Activated CD8-positive, alpha-beta memory T cell treated with anti-CD3 and anti-CD28 coated beads for 24 hours (primary cell): ENCODE data around the gene WFS1.

Experiments used
- DNase-seq: peaks from one replicate; pipeline ENCODE4 v3.0.0-alpha.2; 2020

Gene WFS1

DNA sequence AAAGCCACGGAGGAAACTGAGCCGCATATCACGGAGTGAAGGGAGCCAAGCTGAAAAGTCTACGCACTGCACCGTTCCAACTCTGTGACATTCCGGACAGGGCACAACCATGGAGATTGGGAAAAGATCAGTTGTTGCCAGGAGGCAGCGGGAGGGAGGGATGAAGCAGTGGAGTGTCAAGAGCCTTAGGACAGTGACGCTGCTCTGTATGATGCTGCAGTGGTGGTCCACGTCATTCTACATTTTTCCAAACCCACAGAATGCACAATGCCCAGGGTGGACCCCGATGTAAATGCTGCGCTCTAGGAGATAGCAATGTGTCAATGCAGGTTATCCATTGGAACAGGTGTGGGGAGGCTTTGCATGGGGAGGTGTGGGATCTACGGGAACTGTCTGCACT, 7.5 kb upstream of the WFS1 start:
- DNase-seq = no peak

DNA sequence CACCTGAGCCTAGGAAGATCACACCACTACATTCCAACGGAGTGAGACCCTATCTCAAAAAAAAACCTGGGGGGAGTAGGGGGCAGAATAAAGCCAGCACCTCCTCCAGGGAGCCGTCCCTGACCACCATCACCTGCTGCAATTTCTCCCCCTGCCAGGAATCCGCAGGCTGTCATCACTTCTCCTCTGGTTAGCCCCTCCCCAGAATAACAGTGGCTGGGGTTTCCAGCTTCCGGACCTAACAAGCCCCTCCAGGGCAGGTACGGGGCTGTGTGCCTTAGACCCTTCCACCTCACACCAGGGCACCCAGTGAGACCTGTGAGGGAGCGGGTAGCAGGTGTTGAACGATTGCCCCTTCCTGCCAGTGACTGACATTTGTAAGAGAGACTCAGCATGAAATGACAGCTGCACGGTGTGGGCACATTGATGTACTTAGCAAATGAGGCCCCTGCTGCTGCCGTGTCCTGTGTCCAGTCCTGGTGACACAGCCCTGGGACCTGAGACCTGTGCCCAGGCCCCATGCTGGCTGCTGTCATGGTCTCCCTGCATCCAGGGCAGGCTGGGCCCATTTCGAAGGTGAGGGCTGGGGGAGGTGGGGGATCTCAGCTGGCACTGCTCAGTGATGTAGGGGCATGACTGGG, 6.7 kb upstream of the WFS1 start:
- DNase-seq = no peak

DNA sequence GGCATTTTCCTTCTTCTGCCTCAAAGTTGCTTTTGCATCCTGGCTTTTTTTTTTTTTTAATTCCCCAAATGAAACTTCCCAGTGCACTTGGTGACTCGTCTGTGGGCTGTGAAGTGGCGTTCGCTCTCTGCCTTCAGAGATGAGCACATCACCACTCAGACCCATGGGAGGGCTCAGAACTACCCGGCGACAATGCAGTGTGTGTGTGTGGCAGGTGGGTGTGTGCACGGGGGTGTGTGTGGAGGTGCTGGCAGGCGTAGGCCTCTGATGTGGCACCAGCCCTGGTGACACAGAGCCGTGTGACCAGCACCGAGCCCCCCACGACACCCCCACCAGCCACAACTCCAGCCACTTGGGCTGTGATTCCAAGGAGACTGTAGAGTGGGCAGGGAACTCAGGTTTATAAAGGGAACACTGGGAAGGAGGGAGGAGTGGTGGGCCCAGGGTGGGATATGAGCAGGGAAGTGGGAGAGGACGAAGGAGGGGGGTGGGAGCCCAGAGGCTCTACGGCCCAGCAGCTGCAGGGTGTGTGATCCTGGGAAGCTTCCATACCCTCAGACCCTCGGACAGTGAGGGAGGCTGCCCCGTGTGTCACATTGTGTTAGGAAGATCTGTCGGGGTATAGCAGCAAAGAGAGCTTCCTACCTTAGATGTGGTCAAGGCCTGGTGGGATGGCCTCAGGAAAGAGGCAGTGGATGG, 6.0 kb upstream of the WFS1 start:
- DNase-seq = no peak

DNA sequence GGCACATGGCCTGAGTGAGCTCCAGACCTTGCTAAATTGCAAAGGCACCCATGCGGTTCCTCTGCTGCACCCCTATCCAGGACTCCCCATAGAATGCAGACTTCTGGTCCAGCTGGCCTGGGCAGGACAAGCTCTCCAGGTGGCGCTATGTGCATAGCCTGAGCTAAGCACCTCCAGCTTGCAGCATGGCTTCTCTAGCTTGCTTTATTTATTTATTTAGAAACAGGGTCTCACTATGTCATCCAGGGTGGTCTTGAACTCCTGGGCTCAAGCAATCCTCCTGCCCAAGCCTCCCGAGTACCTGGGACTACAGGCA, 5.5 kb upstream of the WFS1 start:
- no peak for DNase-seq

DNA sequence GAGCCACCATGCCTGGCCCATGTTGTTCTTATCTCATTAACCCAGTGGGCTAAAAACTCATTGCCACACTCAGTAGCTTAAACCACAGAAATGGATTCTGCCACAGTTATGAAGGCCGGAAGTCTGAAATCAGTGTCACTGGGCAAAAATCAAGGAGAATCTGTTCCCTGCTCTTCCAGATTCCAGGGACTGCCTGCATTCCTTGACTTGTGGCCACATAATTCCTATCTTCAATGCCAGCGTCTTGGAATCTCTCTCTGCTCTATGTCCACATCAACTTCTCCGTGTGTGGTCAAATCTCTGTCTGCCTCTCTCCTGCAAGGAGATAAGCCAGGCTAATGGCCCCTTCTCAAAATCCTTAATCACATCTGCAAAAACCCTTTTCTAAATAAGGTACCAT, 4.1 kb upstream of the WFS1 start:
- no peak for DNase-seq

DNA sequence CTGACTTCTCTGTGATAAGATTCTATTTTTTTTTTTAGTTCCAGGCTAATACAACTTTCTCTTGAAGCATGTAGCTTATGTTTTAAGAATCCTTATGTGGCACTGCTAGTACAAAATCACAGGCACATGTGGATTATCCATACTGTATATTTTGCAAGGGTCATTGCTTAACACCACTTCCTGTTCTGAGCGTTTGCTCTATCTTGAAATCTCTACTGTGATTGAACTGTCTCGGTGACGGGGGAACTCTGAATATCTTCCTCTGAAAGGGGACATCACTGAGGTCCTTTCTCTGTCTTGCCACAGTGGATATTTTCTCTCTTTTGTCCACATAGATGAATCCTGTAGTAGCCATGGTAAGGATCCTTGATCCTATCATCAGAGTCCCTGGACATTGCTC, 2.1 kb upstream of the WFS1 start:
- no peak for DNase-seq

DNA sequence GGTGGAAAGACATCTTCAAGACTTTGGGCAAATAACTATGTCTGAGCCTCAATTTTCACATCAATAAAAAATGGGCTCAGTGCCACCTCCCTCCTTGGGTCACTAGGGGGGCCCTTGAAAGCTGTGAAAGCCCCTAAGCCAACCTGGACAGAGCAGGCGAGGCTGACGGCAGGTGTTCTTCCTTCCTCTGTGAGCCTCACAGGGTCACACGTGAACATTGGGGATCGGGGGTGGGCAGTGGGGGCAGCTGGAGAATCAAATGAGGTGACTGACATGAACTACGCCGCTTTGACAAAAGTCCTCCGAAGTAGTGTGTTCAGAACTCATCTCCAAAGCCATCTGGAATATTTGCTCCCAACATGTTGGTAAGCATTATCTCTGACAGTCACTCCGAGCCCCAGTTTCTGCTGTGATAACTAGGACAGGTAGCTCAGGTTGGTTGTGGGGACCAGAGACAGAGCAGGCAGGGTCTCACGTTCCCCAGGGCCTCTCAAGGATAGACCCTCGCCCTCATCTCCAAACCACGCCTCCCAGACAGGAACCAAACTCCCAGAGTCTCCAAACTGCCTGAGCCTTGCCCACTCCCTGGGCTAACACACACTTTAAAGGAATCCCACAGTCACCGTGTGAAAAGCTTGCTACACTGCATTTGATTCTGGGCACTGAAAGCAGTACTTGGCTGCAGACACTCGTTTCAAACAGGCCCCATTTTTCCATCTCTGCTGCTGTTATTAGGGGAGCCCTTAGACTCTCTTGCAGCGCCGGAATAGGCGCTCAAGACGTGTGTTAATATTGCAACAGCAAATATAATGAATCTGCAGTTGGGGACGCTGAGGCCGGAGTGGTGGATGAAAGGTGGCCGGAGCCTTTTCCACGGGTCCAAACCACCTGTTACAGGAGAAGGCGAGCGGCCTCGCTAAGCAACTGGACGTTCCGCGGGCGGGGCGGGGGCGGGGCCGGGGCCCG, 717 bp upstream of the WFS1 start:
- DNase-seq = no peak

DNA sequence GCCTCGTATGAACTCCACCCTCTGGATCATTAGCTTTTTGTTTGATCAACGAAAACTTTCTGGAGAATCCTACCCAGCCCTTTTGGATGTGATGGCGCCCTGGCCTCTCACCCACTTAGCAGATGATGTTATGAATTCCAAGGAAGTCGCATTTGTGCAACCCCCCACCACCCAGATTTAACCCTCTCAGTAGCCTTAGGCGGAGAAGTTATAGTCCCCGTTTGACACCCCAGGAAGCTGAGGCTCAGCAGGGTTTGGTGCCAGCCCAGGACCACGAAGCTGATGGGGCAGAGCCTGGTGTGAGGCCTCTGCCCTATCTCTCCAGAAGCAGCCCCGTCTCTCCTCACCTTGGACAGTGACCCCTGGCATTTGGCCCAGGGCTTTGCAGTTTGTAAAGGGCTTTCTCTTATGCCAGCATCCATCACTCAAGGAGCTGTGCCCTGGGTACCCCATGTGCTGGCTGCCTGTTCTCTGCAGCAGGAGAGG, 1.0 kb downstream of the WFS1 start:
- DNase-seq = no peak

DNA sequence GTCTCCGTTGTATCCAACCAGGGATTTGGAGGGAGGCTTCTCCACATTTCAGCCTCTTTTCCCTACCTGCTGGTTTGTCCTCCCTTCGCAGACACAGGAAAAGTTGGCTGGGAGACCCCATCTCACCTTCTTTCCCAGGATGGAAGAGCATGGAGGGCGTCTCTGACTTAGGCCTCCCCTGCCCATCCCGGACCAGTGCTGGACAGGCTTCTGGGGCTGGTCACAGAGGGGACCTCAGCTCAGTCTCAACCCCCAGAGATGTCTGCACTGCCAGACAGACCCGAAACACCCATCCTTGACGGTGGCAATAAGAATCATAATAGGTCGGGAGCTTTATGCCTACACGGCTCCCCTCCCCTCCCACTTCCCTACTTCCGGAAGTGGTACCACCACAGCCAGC, 1.6 kb downstream of the WFS1 start:
- no peak for DNase-seq

DNA sequence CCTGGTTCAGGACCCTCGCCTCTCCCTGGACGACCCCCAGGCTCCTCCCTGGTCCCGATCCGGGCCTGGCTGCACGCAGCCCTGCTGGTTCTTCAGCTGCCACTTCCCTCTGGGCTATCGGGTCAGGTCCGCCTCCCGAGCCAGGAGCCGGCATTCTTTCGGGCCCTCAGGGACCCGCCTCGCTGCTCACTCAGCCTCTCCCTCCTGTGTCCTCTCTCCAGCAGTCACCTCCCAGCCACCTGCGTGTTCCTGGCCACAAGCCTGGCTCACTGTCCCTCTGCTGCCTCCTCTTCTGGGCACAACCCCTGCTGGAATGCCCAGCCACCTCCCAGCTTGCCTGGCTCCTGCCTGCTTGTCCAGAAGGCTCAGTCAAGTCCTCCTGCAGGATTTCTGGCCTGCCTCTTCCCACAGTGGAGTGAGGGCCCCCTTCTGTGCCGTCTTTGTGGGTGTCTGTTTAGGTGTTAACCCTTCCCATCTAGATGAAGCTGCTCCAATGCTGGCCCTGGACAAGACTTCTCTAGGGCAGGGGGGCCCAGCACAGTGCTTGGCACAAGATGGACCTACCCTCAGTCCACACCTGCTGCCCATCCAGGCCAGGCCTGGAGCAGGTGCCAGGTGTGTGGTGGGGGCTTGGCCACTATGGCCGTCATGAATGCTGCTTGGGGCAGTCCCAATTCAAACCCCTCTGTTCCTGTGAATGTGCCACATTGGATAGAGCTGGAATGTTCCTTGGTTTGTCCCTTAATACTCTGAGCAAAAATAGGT, 2.2 kb downstream of the WFS1 start:
- DNase-seq = no peak

DNA sequence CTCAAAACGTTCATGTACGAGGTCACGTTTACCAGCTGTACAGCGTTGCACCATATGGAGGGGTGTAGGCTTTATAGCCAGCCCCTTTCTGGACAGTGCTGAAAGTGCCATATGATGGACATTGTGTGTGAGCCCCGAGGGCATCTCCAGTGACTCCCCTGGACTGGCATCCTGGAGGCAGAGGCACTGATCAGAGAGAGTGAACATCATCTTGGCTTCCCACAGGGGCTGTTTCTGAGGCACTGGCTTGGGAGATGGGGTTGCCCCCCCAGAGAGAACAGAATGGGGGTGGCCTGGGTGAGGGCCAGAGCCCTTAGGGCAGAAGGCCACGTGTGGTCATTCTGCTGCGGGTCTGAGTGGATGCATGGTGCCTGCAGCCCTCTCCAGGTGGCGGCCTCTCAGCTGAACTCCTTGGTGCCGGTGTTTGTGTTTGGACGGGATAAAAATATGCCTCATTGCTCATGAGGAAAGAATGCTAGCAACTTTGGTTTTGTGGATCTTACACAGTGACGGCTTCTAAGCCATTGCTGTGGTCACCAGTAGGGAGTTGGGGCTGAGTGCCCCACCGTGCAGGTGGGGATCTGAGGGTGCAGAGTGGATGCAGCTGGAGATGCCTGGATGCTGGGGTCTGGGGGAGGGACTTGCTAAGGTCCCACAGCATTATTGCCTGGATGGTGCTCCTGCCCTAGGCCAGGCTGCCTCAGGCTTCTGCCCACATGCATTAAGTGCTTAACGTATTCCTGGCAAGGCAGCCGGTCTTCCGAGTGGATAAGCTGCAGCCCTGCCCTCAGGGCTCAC, 3.4 kb downstream of the WFS1 start:
- DNase-seq = no peak

DNA sequence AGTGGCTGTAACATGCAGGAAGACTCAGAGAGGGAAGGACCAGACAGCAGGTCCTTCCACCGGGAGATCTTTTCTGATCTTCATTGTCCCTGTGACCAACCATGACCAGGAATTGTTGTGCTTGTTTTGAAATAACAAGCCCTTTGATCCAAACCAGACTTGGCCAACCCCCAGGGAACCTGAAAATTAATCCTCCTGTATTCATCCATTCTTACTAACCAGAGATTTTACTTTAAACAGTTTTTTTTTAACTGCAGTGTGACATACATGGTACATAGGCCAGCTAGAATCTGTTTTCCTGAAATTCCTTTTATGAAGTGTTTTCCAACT, 4.0 kb downstream of the WFS1 start:
- no peak for DNase-seq

DNA sequence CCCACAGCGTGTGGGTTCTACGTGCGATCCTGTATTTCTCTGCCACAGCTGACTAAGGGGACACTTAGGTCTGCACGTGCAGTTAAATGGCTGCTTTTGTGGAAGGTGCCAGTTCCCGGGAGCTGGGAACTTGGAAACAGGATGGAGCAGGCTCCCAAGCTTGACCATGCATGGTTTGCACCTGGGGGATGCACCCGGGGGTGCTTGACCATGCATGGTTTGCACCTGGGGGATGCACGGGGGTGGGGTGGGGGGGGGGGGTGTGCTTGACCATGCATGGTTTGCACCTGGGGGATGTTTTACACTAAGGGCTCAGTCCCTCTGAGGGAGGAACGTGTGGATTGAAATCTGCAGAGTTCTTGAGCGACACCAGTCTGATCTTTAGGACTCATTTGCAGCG, 5.7 kb downstream of the WFS1 start:
- DNase-seq = no peak

DNA sequence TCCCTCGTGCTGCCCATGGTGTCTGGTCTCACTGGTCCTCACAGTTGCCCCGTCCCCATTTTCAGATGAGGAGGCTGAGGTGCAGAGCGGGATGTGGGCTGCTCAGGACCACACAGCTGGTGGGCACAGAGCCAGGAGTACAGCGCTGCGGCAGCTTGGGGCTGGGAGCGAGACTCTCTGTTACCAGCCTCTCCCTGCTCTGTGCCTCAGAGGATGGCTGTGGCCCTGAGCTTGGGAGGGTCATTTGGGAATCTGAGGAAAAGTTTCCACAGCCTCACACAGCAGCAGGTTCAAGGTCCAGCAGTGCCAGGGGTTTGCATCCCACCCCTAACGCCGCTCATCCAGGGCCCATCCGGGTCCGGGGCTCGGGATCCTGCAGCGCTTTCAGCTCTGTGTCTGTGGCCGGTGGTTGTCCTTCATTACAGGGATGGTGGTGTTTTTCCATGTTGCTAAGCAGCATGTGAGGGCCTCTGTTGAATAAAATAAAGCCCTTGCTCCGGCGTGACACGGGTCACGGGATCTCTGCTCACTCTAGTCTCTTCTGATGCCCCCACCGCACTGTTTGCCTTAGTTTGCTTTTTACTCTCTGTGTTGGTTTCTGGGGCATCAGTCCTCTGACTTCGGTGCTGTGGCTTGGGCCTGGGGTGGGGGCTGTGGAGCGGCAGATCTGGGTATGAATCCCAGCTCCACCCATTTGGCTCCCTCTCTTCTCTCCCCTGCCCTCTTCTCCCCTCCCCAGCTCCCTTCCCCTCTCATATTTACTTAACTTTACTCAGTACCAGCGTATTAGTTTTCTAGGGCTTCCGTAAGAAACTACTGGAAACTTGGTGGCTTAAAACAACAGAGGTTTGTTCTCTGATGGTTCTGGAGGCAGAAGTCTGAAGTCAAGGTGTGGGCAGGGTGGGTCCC, 6.5 kb downstream of the WFS1 start:
- DNase-seq = no peak

DNA sequence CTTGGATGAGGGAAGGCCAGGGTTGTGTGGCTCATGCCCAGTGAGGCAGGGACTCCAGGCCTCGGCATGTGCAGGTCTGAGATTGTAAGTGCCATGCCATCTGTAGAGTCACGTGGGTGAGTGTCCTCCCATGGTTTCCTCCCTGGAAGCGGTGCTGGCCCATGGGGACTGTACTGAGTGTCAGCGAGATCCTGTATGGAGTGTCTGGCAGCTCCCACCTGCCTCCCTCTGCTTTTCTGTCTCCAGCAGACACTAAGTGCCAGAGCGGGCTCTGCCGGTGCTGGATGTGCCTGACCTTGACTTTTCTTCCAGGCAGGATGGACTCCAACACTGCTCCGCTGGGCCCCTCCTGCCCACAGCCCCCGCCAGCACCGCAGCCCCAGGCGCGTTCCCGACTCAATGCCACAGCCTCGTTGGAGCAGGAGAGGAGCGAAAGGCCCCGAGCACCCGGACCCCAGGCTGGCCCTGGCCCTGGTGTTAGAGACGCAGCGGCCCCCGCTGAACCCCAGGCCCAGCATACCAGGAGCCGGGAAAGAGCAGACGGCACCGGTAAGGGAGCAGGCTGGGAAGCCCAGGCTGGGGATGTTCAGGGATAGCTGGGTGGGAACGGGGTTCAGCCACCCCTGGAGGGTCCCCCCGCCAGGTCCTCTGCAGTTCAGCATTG, 7.6 kb downstream of the WFS1 start:
- DNase-seq = no peak

DNA sequence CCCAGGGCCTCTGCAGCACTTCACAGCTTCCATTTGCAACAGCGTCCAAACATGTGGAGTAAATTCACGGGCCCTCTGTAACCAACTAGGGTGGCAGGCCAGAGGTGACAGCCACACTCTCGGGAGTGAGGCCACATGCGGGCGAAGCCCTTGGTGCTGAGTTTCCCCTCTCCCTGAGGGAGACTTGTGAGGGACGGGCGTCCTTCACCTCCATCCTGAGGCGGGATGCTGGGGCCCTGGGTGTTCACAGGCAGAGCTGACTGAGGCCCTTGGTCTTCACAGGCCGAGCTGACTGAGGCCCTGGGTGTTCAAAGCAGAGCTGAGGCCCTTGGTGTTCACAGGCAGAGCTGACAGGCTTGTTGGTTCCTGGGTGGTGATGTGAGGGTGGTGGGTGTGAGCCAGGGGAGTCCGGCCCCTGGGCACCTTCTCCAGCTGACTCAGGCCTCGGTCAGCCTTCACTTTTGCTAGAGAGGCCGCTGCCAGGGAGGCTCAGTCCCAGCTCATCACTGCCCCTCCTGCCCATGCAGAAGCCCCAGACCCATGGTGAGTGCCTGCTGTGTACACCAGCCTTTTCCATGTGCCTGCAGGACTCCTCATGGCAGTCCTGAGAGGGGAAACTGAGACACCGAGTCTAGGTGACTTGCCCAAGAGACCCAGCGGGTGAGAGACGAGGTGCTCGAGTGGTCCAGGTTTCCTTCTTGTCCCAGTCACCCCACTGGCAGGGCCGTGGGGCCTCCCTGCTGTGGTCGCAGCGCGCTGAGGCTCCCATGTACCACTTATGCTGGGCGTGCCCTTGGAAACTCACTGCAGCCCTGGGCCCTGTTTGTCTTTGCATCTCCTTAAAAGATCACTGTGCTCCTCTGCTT, 8.5 kb downstream of the WFS1 start:
- DNase-seq = no peak

DNA sequence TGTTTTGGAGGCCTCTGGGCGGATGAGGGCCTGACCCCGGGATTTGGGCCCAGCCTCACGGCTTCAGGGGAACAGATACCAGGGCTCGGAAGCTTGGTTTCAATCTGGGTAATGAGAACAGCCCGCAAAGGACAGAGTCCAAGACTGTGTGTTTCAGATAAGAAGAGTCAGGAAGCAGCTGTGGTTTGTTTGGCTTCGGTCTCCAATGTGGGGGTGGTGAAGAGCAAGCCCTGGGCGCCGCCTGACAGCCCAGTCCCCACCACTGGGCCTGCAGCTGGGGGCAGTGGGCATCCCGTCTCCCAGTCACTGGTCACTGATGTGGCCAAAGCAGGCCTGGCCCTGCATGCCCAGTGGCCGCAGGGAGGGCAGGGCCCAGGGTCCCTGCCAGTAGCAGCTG, 9.1 kb downstream of the WFS1 start:
- no peak for DNase-seq

DNA sequence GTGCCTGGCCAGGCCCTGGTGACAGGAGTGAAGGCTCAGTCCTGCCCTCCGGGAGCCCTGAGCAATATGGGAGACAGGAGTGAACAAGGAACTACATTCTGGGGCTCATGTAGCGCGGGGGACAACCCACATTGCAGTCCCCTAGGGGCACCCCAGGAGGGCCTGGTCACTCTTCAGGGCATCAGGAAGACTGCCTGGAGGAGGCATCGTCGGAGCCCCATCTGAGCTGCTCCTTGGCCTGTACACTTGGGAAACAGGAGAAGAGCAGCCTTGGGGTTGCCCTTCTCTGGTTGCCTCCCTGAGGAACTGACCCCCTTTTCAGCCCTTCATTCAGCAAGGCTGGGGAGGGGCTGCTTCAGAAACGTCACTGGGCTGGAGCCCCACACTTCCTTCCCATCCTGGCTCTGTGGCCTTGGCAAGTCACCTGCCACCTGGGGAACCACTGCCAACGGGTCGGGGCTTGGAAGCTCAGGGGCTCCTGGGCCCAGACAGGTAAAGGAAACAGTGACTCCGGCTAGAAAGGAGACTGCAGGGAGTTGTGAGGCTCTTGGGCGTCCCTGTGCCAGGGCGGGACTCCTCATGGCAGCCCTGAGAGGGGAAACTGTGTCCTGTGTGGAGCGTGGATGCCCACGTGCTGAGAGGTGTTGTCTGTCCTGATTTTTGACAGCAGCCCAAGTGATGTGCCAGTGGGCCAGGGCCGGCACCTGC, 10.1 kb downstream of the WFS1 start:
- no peak for DNase-seq

DNA sequence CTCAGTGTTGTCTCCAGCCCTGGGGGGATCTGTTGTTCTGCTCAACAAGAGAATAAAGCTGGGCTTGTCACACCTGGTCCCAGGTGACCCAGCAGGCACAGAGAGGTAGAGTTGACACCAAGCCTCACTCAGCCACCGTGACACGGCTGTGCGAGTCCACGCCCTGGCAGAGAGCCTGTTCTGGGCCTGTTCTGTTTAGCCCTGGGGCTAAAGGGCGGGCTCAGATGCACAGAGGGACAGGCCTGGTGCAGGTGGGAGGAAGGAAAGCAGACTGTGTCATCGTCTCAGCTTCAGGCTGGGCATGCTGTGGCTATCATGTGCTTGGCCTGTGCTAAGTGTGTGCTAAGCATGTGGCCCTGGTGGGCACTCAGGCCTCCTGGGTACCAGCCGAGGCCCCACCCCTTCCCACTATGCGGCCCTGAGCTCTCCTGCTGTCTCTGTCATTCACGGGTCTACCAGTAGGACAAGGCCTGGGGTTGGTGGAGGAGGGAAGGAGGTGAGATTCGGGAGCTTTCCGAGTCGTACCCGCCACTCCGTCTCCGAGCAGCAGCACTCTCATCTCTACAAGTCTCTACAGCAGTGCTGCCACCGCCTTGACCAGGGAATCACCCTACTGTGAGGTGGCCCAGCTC, 10.8 kb downstream of the WFS1 start:
- no peak for DNase-seq
